Fibroblast of the aortic adventitia (primary cell): ENCODE measurements around the gene DTNB. TPM values are rescaled to one million over a fixed set of nuclear protein-coding genes. Genes with fewer than 3 reads are reported as not detected.

ENCODE experiments used
- DNase-seq: peaks from one replicate; pipeline ENCODE4 v3.0.0-alpha.2; 2010; ENCODE audit warnings: low read depth
- H3K4me3 ChIP-seq: 2 replicates; pipeline ENCODE4 v1.5.1; 2011; ENCODE audit warnings: low read depth, mild to moderate bottlenecking, control low read depth, low read length, moderate library complexity
- total RNA-seq: library from RNA; depleted of rRNA; stranded (reverse); fragments of >200 nt; gene quantifications from 2 replicates; pipeline ENCODE4 v1.2.3, GENCODE V29; 2012; ENCODE audit warnings: low replicate concordance
- TF ChIP-seq, protein P1 (sequence below): IDR thresholded peaks from 2 replicates; pipeline ENCODE4 v1.5.1; 2011; ENCODE audit warnings: mild to moderate bottlenecking, low read length, control low read depth, inconsistent platforms; ENCODE audit not compliant: insufficient read depth

Gene DTNB
- total RNA-seq, 1 donor = 11.7 TPM

DNA sequence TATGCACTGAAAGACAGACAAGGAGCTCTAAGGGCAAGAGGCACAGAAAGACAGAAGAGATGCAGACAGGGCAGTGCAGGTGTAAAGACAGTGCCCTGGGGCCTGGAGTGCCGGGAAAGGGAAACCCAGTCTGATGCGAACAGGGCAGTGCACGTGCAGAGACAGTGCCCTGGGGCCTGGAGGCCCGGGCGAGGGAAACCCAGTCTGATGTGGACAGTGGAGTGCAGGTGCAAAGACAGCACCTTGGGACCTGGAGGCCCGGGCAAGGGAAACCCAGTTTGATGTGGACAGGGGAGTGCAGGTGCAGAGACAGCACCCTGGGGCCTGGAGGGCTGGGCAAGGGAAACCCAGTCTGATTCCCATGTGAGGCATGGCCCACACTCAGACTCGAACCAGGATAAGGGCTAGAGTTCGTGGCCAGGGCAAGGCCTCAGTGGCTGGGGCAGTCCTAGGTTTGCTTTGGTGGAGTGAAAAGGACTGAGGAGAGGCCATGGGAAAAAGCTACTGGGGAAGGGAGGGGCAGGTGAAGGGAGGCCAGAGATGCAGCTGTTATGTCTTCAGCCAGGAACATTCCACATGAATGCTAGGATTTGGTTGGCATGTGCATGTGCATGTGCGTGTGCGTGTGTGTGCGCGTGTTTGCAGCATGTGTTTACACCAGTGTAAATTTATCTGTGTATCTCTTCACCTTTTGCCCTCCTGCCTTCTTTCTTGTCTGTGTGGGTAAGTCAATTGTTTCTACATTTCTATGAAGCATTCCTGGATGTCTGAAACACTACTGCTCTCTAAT lies 292.6 kb downstream of the DTNB start:
- H3K4me3 ChIP-seq = no peak overlapping the region
- TF ChIP-seq, protein P1, sequence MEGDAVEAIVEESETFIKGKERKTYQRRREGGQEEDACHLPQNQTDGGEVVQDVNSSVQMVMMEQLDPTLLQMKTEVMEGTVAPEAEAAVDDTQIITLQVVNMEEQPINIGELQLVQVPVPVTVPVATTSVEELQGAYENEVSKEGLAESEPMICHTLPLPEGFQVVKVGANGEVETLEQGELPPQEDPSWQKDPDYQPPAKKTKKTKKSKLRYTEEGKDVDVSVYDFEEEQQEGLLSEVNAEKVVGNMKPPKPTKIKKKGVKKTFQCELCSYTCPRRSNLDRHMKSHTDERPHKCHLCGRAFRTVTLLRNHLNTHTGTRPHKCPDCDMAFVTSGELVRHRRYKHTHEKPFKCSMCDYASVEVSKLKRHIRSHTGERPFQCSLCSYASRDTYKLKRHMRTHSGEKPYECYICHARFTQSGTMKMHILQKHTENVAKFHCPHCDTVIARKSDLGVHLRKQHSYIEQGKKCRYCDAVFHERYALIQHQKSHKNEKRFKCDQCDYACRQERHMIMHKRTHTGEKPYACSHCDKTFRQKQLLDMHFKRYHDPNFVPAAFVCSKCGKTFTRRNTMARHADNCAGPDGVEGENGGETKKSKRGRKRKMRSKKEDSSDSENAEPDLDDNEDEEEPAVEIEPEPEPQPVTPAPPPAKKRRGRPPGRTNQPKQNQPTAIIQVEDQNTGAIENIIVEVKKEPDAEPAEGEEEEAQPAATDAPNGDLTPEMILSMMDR = no peak
- DNase-seq = peak; percentile 27

DNA sequence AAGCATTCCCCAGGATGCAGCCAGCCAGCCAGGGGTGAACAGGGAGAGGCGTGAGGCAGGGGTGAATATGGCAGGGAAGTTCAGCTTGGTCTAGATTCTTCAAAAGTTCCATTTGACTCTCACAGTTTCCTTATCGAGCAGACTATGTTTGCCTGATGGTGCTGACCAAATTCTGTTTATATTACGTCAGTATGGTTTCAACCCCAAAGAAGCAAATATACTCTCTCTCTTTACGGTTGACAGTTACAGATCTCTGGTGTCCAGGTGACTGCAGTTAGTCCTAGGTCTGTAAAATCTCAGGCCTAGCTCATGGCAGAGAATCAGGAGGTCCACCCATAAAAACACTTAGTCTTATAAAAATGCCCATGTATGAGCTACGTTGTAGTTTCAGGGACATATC lies 293.4 kb downstream of the DTNB start:
- H3K4me3 ChIP-seq = no peak overlapping the region
- DNase-seq = no peak
- TF ChIP-seq, protein P1 = no peak

- TF ChIP-seq, protein P1 = no peak
- H3K4me3 ChIP-seq = no peak overlapping the region
- no peak for DNase-seq
Observed at GRCh38 chr2:25379535-25379934, 293.8 kb downstream of the DTNB start.

DNA sequence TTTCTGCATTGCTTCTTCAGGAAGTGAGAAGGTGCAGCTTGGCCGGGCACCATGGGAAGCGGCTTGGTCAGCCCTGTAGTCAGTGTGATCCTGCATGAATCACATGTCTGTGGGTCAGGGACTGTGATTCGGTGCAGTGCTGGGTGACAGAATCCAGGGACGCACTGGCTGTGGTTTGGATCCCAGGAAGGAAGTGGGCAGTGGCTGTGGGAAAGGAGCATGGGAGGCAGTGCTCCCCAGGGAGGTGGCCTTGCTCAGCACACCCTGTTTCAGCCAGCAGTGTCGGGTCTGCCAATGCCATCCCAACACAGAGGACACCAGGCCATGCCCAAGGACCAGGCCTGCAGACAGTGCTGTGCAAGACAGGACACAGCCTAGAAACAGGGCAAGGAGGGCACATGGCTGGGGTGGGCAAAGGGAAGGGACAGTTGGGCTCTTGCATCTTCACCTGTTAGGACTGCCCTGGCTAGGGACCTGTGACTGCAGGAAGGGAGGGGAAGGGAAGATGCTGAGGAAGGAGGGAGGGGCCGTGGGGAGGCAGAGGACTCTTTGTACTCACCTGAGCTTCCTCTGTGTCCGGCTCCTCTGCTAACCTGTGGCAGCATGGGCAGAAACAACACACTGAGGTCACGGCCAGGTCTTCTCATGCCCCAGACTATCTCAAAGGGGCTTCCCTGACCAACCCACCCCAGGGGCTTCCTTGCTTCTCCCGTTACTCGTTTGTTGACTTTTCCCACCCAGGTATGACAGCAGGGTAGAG lies 294.5 kb downstream of the DTNB start:
- TF ChIP-seq, protein P1 = no peak
- no peak overlapping the region for H3K4me3 ChIP-seq
- DNase-seq = no peak

DNA sequence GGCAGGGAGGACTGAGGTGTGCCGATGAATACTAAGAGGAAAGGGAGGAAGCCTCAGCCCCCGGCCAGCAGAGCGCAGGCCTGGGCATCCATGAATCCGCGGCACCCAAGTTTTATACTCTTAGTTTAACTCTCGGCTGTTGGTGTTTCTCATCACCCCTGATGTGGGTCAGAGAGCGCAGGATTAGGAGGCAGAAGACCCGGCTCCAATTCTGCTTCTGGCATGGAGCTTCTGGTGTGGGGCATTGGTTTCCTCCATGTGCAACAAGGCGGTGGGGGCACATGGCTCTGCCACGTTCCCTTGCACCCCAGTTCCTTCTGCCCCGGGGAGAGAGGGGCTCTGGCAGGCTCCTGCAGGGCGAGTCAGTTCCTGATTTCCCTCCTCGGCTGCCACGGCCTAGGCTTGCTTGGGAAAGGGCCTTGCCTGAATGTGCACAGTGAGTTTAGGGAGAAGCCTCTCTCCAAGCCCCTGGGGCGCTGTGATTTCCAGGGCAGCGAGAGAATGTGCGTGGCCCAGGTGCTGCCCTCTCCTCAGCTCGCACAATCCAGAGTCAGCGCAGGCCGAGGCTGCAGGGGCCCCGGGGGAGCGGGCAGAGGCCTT lies 295.5 kb downstream of the DTNB start:
- no peak overlapping the region for H3K4me3 ChIP-seq
- TF ChIP-seq, protein P1 = no peak
- no peak for DNase-seq

GRCh38 chr2:25376750-25377621 lies 296.4 kb downstream of the DTNB start:
- H3K4me3 ChIP-seq = peak overlapping the region; percentile 39
- DNase-seq = peak; percentile 81
- TF ChIP-seq, protein P1 = peak; percentile 53
